SK-N-SH treated with all-trans-retinoic acid at 6 μM for 48 hours (cell line): ENCODE results near the gene RAB44.

Experiments
- GLIS3 ChIP-seq: fragments of 250-450 bp; sonication (Bioruptor Pico); IDR thresholded peaks from 2 replicates; pipeline ENCODE4 v1.5.0; 2020; ENCODE audit warnings: mild to moderate bottlenecking, moderate library complexity
- PATZ1 ChIP-seq: fragments of 250-450 bp; sonication (Bioruptor Pico); IDR thresholded peaks from 2 replicates; pipeline ENCODE4 v1.8.0; 2020; ENCODE audit warnings: mild to moderate bottlenecking, moderate library complexity, borderline replicate concordance

GRCh38 chr6:36650848-36651478 is 46.7 kb upstream of the RAB44 start:
- no peak for TF ChIP-seq GLIS3 (CRISPR knock-in tag)
- no peak for TF ChIP-seq PATZ1 (CRISPR knock-in tag)
